HepG2 (cell line): ENCODE data around the gene RAC3. TPM values are rescaled to one million over a fixed set of nuclear protein-coding genes. Genes with fewer than 3 reads are reported as not detected.

ENCODE experiments used
- HNF4A ChIP-seq: sonication (generic); formaldehyde crosslinking; IDR thresholded peaks from 2 replicates; pipeline ENCODE4 v1.4.0; 2020; ENCODE audit warnings: missing genetic modification reagents
- KLF15 ChIP-seq: sonication (generic); formaldehyde crosslinking; IDR thresholded peaks from 2 replicates; pipeline ENCODE4 v1.8.1; 2023; ENCODE audit warnings: borderline replicate concordance, mild to moderate bottlenecking, inconsistent platforms, missing genetic modification reagents, mixed read lengths
- MEIS1 ChIP-seq: sonication (generic); formaldehyde crosslinking; IDR thresholded peaks from 2 replicates; pipeline ENCODE4 v1.9.0; 2021; ENCODE audit warnings: mild to moderate bottlenecking, missing genetic modification reagents, moderate library complexity, borderline replicate concordance
- NR2F2 ChIP-seq: IDR thresholded peaks from 2 replicates; pipeline ENCODE4 v1.6.1; 2012; ENCODE audit warnings: low read depth, inconsistent platforms, borderline replicate concordance
- SALL1 ChIP-seq: sonication (generic); formaldehyde crosslinking; IDR thresholded peaks from 2 replicates; pipeline ENCODE4 v1.8.0; 2022; ENCODE audit warnings: mild to moderate bottlenecking, missing genetic modification reagents
- ZBTB20 ChIP-seq: sonication (generic); formaldehyde crosslinking; IDR thresholded peaks from 2 replicates; pipeline ENCODE4 v1.8.1; 2023; ENCODE audit warnings: missing genetic modification reagents, low read depth, mild to moderate bottlenecking, borderline replicate concordance
- ZFP62 ChIP-seq: sonication (generic); formaldehyde crosslinking; IDR thresholded peaks from 2 replicates; pipeline ENCODE4 v1.4.0; 2020; ENCODE audit warnings: missing genetic modification reagents
- ZKSCAN8 ChIP-seq: IDR thresholded peaks from 2 replicates; pipeline ENCODE4 v1.6.1; 2016; ENCODE audit warnings: borderline replicate concordance, missing genetic modification reagents, missing compliant biosample characterization
- ZNF33A ChIP-seq: sonication (generic); formaldehyde crosslinking; IDR thresholded peaks from 2 replicates; pipeline ENCODE4 v1.5.1; 2020; ENCODE audit warnings: missing genetic modification reagents, mild to moderate bottlenecking, moderate library complexity, borderline replicate concordance
- ZNF44 ChIP-seq: sonication (generic); formaldehyde crosslinking; IDR thresholded peaks from 2 replicates; pipeline ENCODE4 v1.5.1; 2020; ENCODE audit warnings: mild to moderate bottlenecking, missing genetic modification reagents
- ZNF605 ChIP-seq: sonication (generic); formaldehyde crosslinking; IDR thresholded peaks from 2 replicates; pipeline ENCODE4 v1.8.0; 2022; ENCODE audit warnings: mild to moderate bottlenecking, missing genetic modification reagents
- ZNF652 ChIP-seq: IDR thresholded peaks from 2 replicates; pipeline ENCODE4 v1.6.1; 2016; ENCODE audit warnings: low read depth, borderline replicate concordance
- polyA plus RNA-seq, 8 experiments: library from polyadenylated mRNA; depleted of rRNA in 3 of 8; stranded (reverse) in 7 of 8; unstranded in 1 of 8; fragments of >200 nt; fragmentation: Illumina TruSeq in 4 of 8; extraction: Trizol in 4 of 8; gene quantifications; 2 replicates each; pipeline versions ENCODE4 v1.2.1 to v1.2.3, GENCODE V29; 2011 to 2016; ENCODE audit warnings: low read depth in 4 of 8, missing spikeins in 1 of 8, mixed read lengths in 1 of 8; ENCODE audit not compliant: insufficient read depth in 1 of 8
- total RNA-seq, 5 experiments: library from RNA; depleted of rRNA; stranded (reverse); fragments of >200 nt; fragmentation: Illumina TruSeq; extraction: Trizol; gene quantifications; 2 replicates each; pipeline ENCODE4 v1.2.3, GENCODE V29; 2016; ENCODE audit warnings: low read depth in 1 of 5
- TF ChIP-seq, protein P1 (sequence below): sonication (generic); formaldehyde crosslinking; IDR thresholded peaks from 2 replicates; pipeline ENCODE4 v1.5.0; 2020; ENCODE audit warnings: missing genetic modification reagents, mild to moderate bottlenecking, borderline replicate concordance
- TF ChIP-seq, protein P2 (sequence below): sonication (generic); formaldehyde crosslinking; IDR thresholded peaks from 2 replicates; pipeline ENCODE4 v1.5.1; 2020; ENCODE audit warnings: mild to moderate bottlenecking, missing genetic modification reagents, borderline replicate concordance
- TF ChIP-seq, protein P3 (sequence below): sonication (generic); formaldehyde crosslinking; IDR thresholded peaks from 2 replicates; pipeline ENCODE4 v1.8.0; 2022; ENCODE audit warnings: mild to moderate bottlenecking, missing genetic modification reagents, moderate library complexity
- TF ChIP-seq, protein P4 (sequence below): IDR thresholded peaks from 2 replicates; pipeline ENCODE4 v1.6.1; 2018; ENCODE audit warnings: missing genetic modification reagents, mild to moderate bottlenecking, missing compliant biosample characterization
- TF ChIP-seq, protein P5 (sequence below): fragments of 450-650 bp; IDR thresholded peaks from 2 replicates; pipeline ENCODE4 v1.6.1; 2017

The RAC3 gene
- total and polyA plus RNA-seq, 2 of the 13 experiments (the other 11 are each of a cell fraction or from before 2014, with no cell fraction given): 10.5 to 21.3 TPM

DNA sequence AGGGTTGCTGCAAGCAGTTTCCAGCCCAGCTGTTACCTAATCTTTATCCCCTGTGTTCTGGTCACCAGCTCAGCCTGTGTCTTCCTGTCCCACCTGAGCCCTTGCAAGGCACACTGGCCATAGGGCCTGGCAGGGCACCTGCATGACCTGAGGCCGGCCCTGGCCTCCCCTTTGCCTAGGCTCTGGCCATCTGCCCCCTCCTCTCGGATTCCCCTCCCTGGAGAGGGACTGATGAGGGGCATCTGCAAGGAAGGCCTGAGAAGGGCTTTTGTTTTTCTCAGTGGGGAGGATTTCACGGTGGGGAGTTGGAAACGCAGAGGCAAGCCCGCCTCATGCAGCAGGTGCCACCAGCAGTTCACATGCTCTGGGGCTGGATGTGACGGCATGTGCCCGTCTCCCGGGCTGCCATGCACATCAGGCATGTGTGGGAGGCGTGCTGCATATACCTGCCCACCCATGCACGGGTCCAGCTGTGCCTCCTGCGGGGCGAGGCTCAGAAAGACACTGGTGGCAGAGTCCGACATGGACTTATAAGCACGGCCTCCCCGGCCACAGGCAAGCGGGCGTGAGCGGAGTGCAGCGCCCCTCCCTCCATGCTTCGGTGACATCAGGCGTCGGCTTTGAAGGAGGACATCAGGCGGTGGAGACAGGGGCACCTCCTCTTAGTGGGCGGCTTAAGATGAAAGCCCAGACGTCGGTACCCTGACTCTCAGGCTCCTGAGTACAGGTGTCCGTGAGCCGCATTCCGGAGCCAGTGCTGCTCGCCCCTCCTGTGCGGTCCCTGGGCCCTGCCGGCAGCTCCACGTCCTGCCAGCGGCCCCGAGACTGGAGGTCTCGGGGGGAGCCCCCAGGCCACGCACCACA is 37.5 kb upstream of the RAC3 start (continued):
- TF ChIP-seq, protein P1, sequence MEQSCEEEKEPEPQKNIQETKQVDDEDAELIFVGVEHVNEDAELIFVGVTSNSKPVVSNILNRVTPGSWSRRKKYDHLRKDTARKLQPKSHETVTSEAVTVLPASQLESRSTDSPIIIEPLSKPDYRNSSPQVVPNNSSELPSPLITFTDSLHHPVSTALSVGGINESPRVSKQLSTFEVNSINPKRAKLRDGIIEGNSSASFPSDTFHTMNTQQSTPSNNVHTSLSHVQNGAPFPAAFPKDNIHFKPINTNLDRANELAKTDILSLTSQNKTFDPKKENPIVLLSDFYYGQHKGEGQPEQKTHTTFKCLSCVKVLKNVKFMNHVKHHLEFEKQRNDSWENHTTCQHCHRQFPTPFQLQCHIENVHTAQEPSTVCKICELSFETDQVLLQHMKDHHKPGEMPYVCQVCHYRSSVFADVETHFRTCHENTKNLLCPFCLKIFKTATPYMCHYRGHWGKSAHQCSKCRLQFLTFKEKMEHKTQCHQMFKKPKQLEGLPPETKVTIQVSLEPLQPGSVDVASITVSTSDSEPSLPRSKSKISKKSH (CRISPR knock-in tag): peak; percentile 78; the same call in 1 of the 2 replicates
- TF ChIP-seq, protein P2, sequence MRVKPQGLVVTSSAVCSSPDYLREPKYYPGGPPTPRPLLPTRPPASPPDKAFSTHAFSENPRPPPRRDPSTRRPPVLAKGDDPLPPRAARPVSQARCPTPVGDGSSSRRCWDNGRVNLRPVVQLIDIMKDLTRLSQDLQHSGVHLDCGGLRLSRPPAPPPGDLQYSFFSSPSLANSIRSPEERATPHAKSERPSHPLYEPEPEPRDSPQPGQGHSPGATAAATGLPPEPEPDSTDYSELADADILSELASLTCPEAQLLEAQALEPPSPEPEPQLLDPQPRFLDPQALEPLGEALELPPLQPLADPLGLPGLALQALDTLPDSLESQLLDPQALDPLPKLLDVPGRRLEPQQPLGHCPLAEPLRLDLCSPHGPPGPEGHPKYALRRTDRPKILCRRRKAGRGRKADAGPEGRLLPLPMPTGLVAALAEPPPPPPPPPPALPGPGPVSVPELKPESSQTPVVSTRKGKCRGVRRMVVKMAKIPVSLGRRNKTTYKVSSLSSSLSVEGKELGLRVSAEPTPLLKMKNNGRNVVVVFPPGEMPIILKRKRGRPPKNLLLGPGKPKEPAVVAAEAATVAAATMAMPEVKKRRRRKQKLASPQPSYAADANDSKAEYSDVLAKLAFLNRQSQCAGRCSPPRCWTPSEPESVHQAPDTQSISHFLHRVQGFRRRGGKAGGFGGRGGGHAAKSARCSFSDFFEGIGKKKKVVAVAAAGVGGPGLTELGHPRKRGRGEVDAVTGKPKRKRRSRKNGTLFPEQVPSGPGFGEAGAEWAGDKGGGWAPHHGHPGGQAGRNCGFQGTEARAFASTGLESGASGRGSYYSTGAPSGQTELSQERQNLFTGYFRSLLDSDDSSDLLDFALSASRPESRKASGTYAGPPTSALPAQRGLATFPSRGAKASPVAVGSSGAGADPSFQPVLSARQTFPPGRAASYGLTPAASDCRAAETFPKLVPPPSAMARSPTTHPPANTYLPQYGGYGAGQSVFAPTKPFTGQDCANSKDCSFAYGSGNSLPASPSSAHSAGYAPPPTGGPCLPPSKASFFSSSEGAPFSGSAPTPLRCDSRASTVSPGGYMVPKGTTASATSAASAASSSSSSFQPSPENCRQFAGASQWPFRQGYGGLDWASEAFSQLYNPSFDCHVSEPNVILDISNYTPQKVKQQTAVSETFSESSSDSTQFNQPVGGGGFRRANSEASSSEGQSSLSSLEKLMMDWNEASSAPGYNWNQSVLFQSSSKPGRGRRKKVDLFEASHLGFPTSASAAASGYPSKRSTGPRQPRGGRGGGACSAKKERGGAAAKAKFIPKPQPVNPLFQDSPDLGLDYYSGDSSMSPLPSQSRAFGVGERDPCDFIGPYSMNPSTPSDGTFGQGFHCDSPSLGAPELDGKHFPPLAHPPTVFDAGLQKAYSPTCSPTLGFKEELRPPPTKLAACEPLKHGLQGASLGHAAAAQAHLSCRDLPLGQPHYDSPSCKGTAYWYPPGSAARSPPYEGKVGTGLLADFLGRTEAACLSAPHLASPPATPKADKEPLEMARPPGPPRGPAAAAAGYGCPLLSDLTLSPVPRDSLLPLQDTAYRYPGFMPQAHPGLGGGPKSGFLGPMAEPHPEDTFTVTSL: no peak; the same call in 1 of the 2 replicates
- TF ChIP-seq, protein P3, sequence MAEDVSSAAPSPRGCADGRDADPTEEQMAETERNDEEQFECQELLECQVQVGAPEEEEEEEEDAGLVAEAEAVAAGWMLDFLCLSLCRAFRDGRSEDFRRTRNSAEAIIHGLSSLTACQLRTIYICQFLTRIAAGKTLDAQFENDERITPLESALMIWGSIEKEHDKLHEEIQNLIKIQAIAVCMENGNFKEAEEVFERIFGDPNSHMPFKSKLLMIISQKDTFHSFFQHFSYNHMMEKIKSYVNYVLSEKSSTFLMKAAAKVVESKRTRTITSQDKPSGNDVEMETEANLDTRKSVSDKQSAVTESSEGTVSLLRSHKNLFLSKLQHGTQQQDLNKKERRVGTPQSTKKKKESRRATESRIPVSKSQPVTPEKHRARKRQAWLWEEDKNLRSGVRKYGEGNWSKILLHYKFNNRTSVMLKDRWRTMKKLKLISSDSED (CRISPR knock-in tag): peak; percentile 84; the same call in 1 of the 2 replicates
- TF ChIP-seq ZNF44 (CRISPR knock-in tag) (no peak), ZNF605 (CRISPR knock-in tag) (peak; percentile 75), NR2F2 (no peak), SALL1 (CRISPR knock-in tag) (peak; percentile 70), ZKSCAN8 (CRISPR knock-in tag) (0 out of 2 replicates have a peak, but pooled peaks have one; percentile 8), HNF4A (CRISPR knock-in tag) (no peak; the same call in 1 of the 2 replicates), ZBTB20 (CRISPR knock-in tag) (peak; percentile 71; the same call in 1 of the 2 replicates), ZNF652 (CRISPR knock-in tag) (0 out of 2 replicates have a peak, but pooled peaks have one; percentile 7), ZNF33A (CRISPR knock-in tag) (no peak), ZFP62 (CRISPR knock-in tag) (no peak), MEIS1 (peak; percentile 50), KLF15 (CRISPR knock-in tag) (no peak)
- TF ChIP-seq, protein P4, sequence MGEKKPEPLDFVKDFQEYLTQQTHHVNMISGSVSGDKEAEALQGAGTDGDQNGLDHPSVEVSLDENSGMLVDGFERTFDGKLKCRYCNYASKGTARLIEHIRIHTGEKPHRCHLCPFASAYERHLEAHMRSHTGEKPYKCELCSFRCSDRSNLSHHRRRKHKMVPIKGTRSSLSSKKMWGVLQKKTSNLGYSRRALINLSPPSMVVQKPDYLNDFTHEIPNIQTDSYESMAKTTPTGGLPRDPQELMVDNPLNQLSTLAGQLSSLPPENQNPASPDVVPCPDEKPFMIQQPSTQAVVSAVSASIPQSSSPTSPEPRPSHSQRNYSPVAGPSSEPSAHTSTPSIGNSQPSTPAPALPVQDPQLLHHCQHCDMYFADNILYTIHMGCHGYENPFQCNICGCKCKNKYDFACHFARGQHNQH (CRISPR knock-in tag): no peak; the same call in 1 of the 2 replicates
- TF ChIP-seq, protein P5, sequence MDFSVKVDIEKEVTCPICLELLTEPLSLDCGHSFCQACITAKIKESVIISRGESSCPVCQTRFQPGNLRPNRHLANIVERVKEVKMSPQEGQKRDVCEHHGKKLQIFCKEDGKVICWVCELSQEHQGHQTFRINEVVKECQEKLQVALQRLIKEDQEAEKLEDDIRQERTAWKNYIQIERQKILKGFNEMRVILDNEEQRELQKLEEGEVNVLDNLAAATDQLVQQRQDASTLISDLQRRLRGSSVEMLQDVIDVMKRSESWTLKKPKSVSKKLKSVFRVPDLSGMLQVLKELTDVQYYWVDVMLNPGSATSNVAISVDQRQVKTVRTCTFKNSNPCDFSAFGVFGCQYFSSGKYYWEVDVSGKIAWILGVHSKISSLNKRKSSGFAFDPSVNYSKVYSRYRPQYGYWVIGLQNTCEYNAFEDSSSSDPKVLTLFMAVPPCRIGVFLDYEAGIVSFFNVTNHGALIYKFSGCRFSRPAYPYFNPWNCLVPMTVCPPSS: no peak
